HPDE6-E6E7 (cell line): ENCODE measurements around the gene DCDC2B.

Source experiments
- DNase-seq: peaks from one replicate; pipeline ENCODE4 v3.0.0; 2011; ENCODE audit warnings: missing footprints; ENCODE audit errors: extremely low spot score

The DCDC2B gene

GRCh38 chr1:32223683-32224082 lies 14.8 kb downstream of the DCDC2B start:
- no peak for DNase-seq

- no peak for DNase-seq
Observed at GRCh38 chr1:32224285-32224684, 15.4 kb downstream of the DCDC2B start.

DNA sequence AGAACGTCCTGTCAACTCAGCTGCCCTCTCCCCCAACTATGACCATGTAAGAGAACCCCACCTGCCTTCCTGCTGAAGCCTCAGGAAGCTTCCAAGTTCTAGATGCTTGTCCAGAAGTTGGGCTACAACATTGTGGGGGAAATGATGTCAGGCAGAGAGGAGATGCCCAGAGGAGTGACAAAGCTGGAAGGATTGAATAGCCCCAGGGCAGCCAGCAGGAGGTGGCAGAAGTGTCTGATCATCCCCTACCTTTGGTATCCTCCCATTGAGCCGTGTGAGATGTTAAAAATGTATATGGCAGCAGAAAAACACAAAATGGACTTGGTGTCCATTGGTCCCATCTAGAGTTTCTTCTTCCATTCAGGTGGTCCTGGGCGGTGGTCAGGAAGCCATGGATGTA lies 19.9 kb downstream of the DCDC2B start:
- no peak for DNase-seq

DNA sequence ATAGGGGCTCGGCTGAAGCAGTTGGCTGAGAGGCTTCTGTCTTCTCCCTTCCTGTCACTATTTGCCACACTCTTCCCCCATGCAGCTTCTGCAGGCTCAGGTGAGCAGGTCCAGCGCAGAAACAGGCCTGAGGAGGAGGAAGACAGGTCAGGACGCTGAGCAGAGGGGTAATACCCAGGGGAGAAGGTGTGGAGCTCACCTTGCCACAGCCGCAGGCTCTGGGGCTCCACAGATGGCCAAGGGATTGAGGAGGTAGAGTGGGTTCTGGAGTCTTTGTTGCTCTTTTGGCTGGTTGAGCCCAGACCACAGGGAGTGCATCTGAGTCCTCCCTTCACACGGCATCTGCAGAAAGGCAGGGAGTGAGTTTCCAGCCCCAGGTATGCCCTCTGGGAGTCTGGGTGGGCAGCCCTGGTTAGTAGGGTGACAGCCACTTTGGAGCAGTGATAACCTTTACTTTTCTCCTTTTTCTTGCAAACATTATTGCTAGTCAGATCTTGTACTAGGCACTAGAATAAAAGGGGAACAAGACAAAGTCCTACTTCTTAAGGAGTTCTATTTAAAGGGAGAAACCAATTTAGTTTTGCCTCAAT lies 23.0 kb downstream of the DCDC2B start:
- DNase-seq, result no peak

- no peak for DNase-seq
Observed at GRCh38 chr1:32232558-32233304, 23.8 kb downstream of the DCDC2B start.

GRCh38 chr1:32234792-32235191 lies 25.9 kb downstream of the DCDC2B start:
- no peak for DNase-seq

DNA sequence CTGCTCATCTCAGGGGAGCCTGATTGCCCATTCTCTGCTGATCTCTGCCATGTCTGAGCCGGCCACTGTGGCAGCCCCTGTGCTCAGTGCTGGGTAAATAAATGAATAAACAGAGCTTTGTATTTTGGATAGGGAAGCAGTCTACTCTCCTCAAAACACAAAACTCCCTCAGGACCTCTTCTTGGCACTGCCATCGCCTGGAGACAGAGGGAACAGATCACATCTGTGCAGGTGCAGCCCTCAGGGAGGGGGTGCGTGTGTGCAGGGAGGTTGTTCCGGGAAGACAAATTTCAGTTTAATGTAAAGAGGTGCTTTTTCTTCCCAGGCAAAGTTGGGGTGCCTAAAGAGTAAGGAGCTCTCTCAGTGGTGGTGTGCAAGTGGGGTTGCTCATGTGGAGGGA lies 30.4 kb downstream of the DCDC2B start:
- DNase-seq, result no peak

GRCh38 chr1:32239790-32240139 lies 30.9 kb downstream of the DCDC2B start:
- DNase-seq, result no peak

DNA sequence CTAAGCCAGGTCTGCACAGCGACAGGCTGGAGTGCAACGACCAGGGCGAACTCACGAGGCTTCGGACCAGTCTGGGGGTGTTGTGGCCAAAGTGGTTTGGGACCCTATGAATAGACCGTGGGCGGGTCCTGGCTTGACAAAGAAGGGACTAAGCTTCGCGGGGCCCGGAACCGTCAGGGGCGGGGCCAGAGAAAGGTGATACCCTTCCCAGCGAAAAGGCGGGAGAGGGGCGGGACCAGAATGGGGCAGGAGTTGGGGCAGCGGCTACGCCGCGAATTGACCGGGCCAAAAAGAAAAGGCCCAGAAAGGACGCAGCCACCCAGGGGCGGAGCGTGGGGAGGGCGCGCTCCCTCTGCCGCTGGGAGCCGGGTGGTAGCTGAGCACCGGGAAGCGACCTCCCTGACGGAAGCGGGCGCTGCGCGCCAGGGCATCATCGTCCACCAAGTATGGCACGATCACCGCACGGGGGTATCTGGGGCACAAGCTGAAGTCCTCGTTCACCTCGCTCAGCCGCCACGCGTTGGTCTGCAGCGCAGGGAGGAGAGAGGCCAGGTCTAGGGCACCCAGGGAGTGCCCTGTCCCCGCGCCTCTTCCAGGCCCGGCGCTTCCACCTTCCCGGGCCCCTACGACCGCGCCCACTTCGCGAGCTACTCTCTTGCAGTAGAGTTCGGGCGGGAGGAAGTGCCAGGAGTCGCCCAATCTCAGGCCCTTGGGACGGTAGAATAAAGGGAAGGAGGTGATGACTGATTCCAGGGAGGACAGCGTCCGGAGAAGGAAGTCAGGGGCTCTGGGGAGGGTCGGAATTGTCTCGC lies 31.5 kb downstream of the DCDC2B start:
- DNase-seq, result no peak

DNA sequence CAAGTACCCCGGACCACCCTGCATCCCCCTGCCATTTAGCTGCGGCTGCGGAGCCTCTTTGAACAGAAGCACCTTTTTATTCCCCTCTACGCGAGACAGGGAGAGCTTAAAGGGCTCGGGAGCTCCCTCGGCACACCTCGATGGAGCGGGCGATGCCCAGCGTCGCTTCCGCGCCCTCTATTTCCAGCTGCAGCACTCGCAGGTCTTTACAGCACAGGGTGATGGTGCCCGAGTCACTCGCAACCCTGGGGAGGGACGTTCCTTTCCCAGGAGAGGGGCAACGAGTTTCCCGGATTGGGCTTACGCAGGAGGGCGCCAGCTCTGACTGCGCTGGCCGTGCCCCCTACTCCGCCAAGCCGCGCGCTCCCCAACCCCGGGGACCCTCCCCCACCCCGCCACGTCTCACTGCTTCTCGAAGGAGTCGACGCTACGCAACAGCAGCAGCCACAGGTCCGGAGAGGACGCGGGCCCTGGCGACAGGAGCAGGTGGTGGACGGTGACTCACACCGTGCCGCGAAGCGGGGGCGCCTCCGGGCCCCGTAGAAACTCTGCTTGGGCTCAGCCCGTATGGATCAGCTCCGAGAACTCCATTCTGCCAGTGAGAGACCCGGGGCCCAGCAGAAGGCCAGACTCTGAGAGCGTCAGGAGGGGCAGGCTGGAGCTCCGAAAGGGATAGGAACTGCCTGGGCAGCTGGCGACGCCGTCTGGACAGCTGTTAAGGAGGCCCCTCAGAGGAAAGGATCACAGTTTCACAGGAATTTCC lies 32.3 kb downstream of the DCDC2B start:
- DNase-seq, result no peak

- DNase-seq, result no peak
Observed at GRCh38 chr1:32242341-32242851, 33.5 kb downstream of the DCDC2B start.

- no peak for DNase-seq
Observed at GRCh38 chr1:32246888-32247273, 38.0 kb downstream of the DCDC2B start, which contains the start of gene FAM167B. FAM167B (plus strand) TSS chr1:32247222; CDS start chr1:32247422, 200 bp downstream.

DNA sequence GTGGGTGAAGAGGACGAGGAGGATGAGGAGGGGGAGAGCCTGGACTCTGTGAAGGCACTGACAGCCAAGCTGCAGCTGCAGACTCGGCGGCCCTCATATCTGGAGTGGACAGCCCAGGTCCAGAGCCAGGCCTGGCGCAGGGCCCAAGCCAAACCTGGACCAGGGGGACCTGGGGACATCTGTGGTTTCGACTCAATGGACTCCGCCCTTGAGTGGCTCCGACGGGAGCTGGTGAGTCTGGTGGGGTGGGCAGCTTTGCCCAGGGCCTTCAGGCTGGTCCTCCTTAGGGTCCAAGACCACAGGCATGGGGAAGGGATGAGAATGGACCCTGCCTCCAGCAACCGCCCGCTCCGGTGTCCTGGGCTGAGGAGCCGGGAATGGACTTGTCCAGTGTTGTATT lies 38.6 kb downstream of the DCDC2B start:
- DNase-seq, result no peak

GRCh38 chr1:32247983-32248889 lies 39.3 kb downstream of the DCDC2B start:
- DNase-seq, result peak; percentile 82

- DNase-seq, result peak; percentile 78
Observed at GRCh38 chr1:32249831-32250525, 41.1 kb downstream of the DCDC2B start.

- no peak for DNase-seq
Observed at GRCh38 chr1:32250893-32251716, 42.2 kb downstream of the DCDC2B start, which contains the start of gene LCK. LCK (plus strand) TSS chr1:32251265; CDS start chr1:32274330, 23,065 bp downstream.

- DNase-seq, result no peak
Observed at GRCh38 chr1:32255072-32256071, 46.5 kb downstream of the DCDC2B start.
